IMR-90 (cell line): ENCODE results near the gene CASZ1. TPM values are rescaled to one million over a fixed set of nuclear protein-coding genes. Genes with fewer than 3 reads are reported as not detected.

Experiments used
- ATAC-seq: fragments of 200-7000 bp; cut with Tn5 transposase; 2 replicates; pipeline ENCODE4 v1.9.1; 2020; ENCODE audit warnings: low read depth, mild to moderate bottlenecking, moderate library complexity
- BruUV-seq: library from RNA; stranded (reverse); fragments of 400-500 nt; replicated peaks from 2 replicates; lab custom pipeline; 2021; lab: Mats Ljungman, UMichigan
- CTCF ChIA-PET: fragments of 300-600 bp; formaldehyde crosslinking; extraction: SDS; loops from one replicate; lab custom pipeline; 2021; ENCODE audit warnings: antibody characterized with exemption; lab: Yijun Ruan, JAX
- POLR2A ChIA-PET: fragments of 300-600 bp; sonication (Branson Sonifier 250); formaldehyde crosslinking; loops from one replicate; lab custom pipeline; 2022; ENCODE audit warnings: antibody characterized with exemption; ENCODE audit not compliant: unreplicated experiment; lab: Charles Lee
- DNase-seq: peaks from one replicate; pipeline ENCODE4 v3.0.0; 2013
- H2AFZ ChIP-seq: replicated peaks from 2 replicates; pipeline ENCODE3; 2013; ENCODE audit warnings: low read length, mild to moderate bottlenecking; ENCODE audit not compliant: poor library complexity
- H2AK5ac ChIP-seq: 2 replicates; pipeline ENCODE4 v1.6.1; 2013; ENCODE audit warnings: low read depth, low read length, inconsistent platforms
- H2AK9ac ChIP-seq: replicated peaks from 2 replicates; pipeline ENCODE3; 2013; ENCODE audit warnings: mild to moderate bottlenecking, low read depth, low read length, moderate library complexity; ENCODE audit not compliant: poor library complexity
- H2BK120ac ChIP-seq: 2 replicates; pipeline ENCODE4 v1.6.1; 2013; ENCODE audit warnings: low read depth, low read length, inconsistent platforms
- H2BK15ac ChIP-seq: 3 replicates; pipeline ENCODE4 v1.6.1; 2013; ENCODE audit warnings: low read depth, low read length, inconsistent platforms
- H2BK20ac ChIP-seq: 2 replicates; pipeline ENCODE4 v1.6.1; 2013; ENCODE audit warnings: low read depth, mild to moderate bottlenecking, inconsistent platforms, low read length, moderate library complexity
- H2BK5ac ChIP-seq: 2 replicates; pipeline ENCODE4 v1.6.1; 2013; ENCODE audit warnings: mild to moderate bottlenecking, low read depth, low read length, inconsistent platforms; ENCODE audit not compliant: poor library complexity, severe bottlenecking
- H3K14ac ChIP-seq: replicated peaks from 2 replicates; pipeline ENCODE4 v1.6.1; 2013; ENCODE audit warnings: low read depth, low read length, inconsistent platforms
- H3K18ac ChIP-seq: 2 replicates; pipeline ENCODE4 v1.6.1; 2013; ENCODE audit warnings: low read depth, low read length, control low read depth
- H3K23ac ChIP-seq: 2 replicates; pipeline ENCODE4 v1.6.1; 2013; ENCODE audit warnings: low read depth, low read length, inconsistent platforms
- H3K27ac ChIP-seq: 2 replicates; pipeline ENCODE4 v1.5.1; 2013; ENCODE audit warnings: mild to moderate bottlenecking, control low read depth, low read length; ENCODE audit not compliant: insufficient read depth
- H3K27me3 ChIP-seq: 2 replicates; pipeline ENCODE4 v1.6.1; 2013; ENCODE audit warnings: low read length; ENCODE audit not compliant: control insufficient read depth, insufficient read depth
- H3K36me3 ChIP-seq: 2 replicates; pipeline ENCODE4 v1.6.1; 2013; ENCODE audit warnings: low read length, mixed read lengths; ENCODE audit not compliant: control insufficient read depth, insufficient read depth
- H3K4ac ChIP-seq: 2 replicates; pipeline ENCODE4 v1.6.1; 2013; ENCODE audit warnings: low read depth, low read length, inconsistent platforms
- H3K4me1 ChIP-seq: 2 replicates; pipeline ENCODE4 v1.6.1; 2013; ENCODE audit warnings: low read length, mixed read lengths; ENCODE audit not compliant: control insufficient read depth, insufficient read depth
- H3K4me2 ChIP-seq: 2 replicates; pipeline ENCODE4 v1.6.1; 2013; ENCODE audit warnings: low read depth, mild to moderate bottlenecking, control low read depth, low read length, moderate library complexity
- H3K4me3 ChIP-seq: 2 replicates; pipeline ENCODE4 v1.5.1; 2013; ENCODE audit warnings: low read depth, mild to moderate bottlenecking, control low read depth, low read length, moderate library complexity; ENCODE audit not compliant: insufficient read depth
- H3K56ac ChIP-seq: 2 replicates; pipeline ENCODE4 v1.6.1; 2013; ENCODE audit warnings: low read length, inconsistent platforms; ENCODE audit not compliant: insufficient read depth; ENCODE audit errors: extremely low read depth
- H3K79me1 ChIP-seq, 2 experiments: 2 replicates each; pipeline ENCODE4 v1.6.1; 2013; ENCODE audit warnings: low read length in 2 of 2, inconsistent platforms in 1 of 2, low read depth in 1 of 2
- H3K9ac ChIP-seq: 2 replicates; pipeline ENCODE4 v1.6.1; 2013; ENCODE audit warnings: low read depth, low read length, control low read depth
- H3K9me1 ChIP-seq: 2 replicates; pipeline ENCODE4 v1.6.1; 2013; ENCODE audit warnings: low read length, inconsistent platforms; ENCODE audit not compliant: insufficient read depth
- H3K9me3 ChIP-seq: 2 replicates; pipeline ENCODE4 v1.6.1; 2013; ENCODE audit warnings: low read length; ENCODE audit not compliant: control insufficient read depth, insufficient read depth
- H4K20me1 ChIP-seq: 2 replicates; pipeline ENCODE4 v1.6.1; 2013; ENCODE audit warnings: low read length, inconsistent platforms; ENCODE audit not compliant: insufficient read depth
- H4K5ac ChIP-seq: 2 replicates; pipeline ENCODE4 v1.6.1; 2013; ENCODE audit warnings: mild to moderate bottlenecking, low read depth, low read length, control low read depth
- H4K8ac ChIP-seq, 2 experiments: 2 replicates each; pipeline ENCODE4 v1.6.1; 2013; ENCODE audit warnings: low read depth in 2 of 2, low read length in 2 of 2, control low read depth in 1 of 2, inconsistent platforms in 1 of 2
- H4K91ac ChIP-seq: 2 replicates; pipeline ENCODE4 v1.6.1; 2013; ENCODE audit warnings: low read depth, low read length, inconsistent platforms; ENCODE audit not compliant: insufficient read depth
- CEBPB ChIP-seq: IDR thresholded peaks from 2 replicates; pipeline ENCODE4 v1.6.1; 2012; ENCODE audit warnings: low read depth, low read length, improper control_type of control experiment
- CHD1 ChIP-seq: IDR thresholded peaks from 2 replicates; pipeline ENCODE4 v1.6.1; 2012; ENCODE audit warnings: low read depth, low read length, improper control_type of control experiment
- NFE2L2 ChIP-seq: fragments of 150-350 bp; IDR thresholded peaks from 2 replicates; pipeline ENCODE4 v1.6.1; 2016; ENCODE audit warnings: low read depth, mild to moderate bottlenecking, low read length
- POLR2A ChIP-seq: IDR thresholded peaks from 2 replicates; pipeline ENCODE4 v1.6.1; 2012; ENCODE audit warnings: mild to moderate bottlenecking, low read depth, low read length
- RAD21 ChIP-seq: IDR thresholded peaks from 2 replicates; pipeline ENCODE4 v1.6.1; 2012; ENCODE audit warnings: low read length, improper control_type of control experiment
- WGBS, 2 experiments: methylation state at CpG; one replicate each; pipeline versions ENCODE4 v1.1.5 to v1.1.7; 2013; ENCODE audit warnings: missing lambda C conversion rate in 2 of 2; ENCODE audit not compliant: insufficient read length in 1 of 2; ENCODE audit errors: extremely low coverage in 2 of 2; 5-methylcytosine and 5-hydroxymethylcytosine counted together
- dilution Hi-C: fragments of 300-500 bp; cut with HindIII; formaldehyde crosslinking; loops from one replicate; pipeline ENCODE4 v1.14.3; 2018; ENCODE audit warnings: low sequenced_read_pairs; ENCODE audit not compliant: unreplicated experiment
- in situ Hi-C: fragments of 300-500 bp; cut with MboI; formaldehyde crosslinking; loops from 3 replicates; pipeline ENCODE4 v1.14.3; 2019; ENCODE audit warnings: low sequenced_read_pairs, inconsistent platforms, mixed read lengths
- intact Hi-C: fragments of 100-400 bp; cut with micrococcal nuclease; formaldehyde crosslinking; loops from 2 replicates; pipeline ENCODE4 v1.10.0; 2022
- polyA plus RNA-seq, 3 experiments: library from polyadenylated mRNA; depleted of rRNA; stranded (reverse); fragments of >200 nt; gene quantifications; 2 replicates each; pipeline ENCODE4 v1.2.3, GENCODE V29; 2012; ENCODE audit warnings: low replicate concordance in 1 of 3
- total RNA-seq: library from RNA; depleted of rRNA; stranded (reverse); fragments of >200 nt; gene quantifications from 2 replicates; pipeline ENCODE4 v1.2.3, GENCODE V29; 2012
- TF ChIP-seq, protein P1 (sequence below): fragments of 150-350 bp; IDR thresholded peaks from 2 replicates; pipeline ENCODE4 v1.6.1; 2016; ENCODE audit warnings: low read depth, mild to moderate bottlenecking, low read length, moderate library complexity, borderline replicate concordance
- TF ChIP-seq, protein P2 (sequence below): conservative IDR thresholded peaks from 2 replicates; pipeline ENCODE4 v1.5.1; 2012; ENCODE audit warnings: mild to moderate bottlenecking, low read depth, low read length, improper control_type of control experiment
- TF ChIP-seq, protein P3 (sequence below): fragments of 150-350 bp; IDR thresholded peaks from 2 replicates; pipeline ENCODE4 v1.6.1; 2017; ENCODE audit warnings: mild to moderate bottlenecking, antibody characterized with exemption, low read length, low read depth

CASZ1 gene
- total and polyA plus RNA-seq, 2 of the 4 experiments (the other 2 are of a cell fraction), result 0.18 to 0.24 TPM

DNA sequence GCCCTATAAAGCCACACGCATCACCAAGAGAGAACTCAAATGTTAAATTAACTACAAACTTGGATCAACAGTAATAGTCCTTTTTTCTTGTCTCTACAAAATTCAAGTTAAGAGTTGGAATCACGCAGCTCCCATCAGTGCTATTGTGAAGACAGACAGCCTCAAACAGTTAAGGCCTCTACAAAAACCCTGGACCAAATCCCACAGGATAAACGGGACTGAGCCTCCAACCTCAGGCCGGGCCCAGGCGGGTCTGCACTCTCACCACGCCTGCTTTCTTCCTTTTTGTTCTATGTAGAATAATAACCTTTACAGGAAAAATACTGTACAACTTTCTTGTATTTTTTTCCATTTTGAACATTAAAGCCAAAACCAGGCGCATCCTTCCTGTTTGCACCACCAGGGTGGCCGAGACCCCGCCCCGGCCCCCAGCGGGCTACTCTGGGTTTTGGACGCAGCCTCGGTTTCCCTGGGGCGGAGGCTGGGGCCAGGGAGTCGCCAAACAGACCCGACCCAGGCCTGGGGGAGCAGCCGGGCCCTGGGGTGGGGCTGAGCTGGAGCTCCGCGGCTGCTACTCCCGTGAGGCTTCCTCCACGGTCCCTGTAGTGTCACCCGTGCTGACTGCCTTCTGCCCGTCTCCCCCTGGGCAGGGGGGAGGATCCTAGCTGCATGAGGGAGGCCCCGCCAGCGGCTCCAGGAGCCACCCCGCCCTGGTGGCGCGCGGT is 158.4 kb downstream of the CASZ1 start:
- Histone ChIP-seq H3K23ac (no peak overlapping the region), H4K8ac (no peak overlapping the region), H3K79me1 (no peaks in the 10 kb centered on the region), H2AK5ac (no peak overlapping the region), H2AFZ (peak overlapping the region; percentile 69), H4K5ac (no peak overlapping the region), H4K91ac (no peak overlapping the region), H3K56ac (no peak overlapping the region), H3K27ac (no peak overlapping the region), H2BK5ac (no peak overlapping the region), H3K18ac (no peak overlapping the region), H2BK20ac (no peak overlapping the region), H3K14ac (no peak overlapping the region), H3K9me3 (peaks cover 3% of the 10 kb centered on the region; the same call in 1 of the 2 replicates), H3K4me2 (no peak overlapping the region), H2BK15ac (no peak overlapping the region), H2AK9ac (no peak overlapping the region), H4K20me1 (no peaks in the 10 kb centered on the region), H3K4ac (no peak overlapping the region), H3K4me3 (no peak overlapping the region), H3K36me3 (no peaks in the 10 kb centered on the region), H3K4me1 (peaks cover 4% of the 10 kb centered on the region), H3K9ac (no peak overlapping the region), H3K9me1 (no peaks in the 10 kb centered on the region), H2BK120ac (no peak overlapping the region), H3K27me3 (peaks cover 8% of the 10 kb centered on the region; the same call in 1 of the 2 replicates)
- WGBS, 2 experiments, result 68% methylated on average over 8 of the region's 29 CpGs; no CpG with 5 or more reads in 1 of the 2 experiments
- BruUV-seq, result no TSS peak
- DNase-seq, result no peak
- intact Hi-C loops (no loop called here), dilution Hi-C loops (no loop called here), in situ Hi-C loops (no loop called here)
- POLR2A ChIA-PET, result interaction anchor here (0.7 kb wide), 1 partner anchor 49 kb away, joined by 6 read pairs; no protein-coding TSS in a partner anchor
- no peak for ATAC-seq
- TF ChIP-seq, protein P1, sequence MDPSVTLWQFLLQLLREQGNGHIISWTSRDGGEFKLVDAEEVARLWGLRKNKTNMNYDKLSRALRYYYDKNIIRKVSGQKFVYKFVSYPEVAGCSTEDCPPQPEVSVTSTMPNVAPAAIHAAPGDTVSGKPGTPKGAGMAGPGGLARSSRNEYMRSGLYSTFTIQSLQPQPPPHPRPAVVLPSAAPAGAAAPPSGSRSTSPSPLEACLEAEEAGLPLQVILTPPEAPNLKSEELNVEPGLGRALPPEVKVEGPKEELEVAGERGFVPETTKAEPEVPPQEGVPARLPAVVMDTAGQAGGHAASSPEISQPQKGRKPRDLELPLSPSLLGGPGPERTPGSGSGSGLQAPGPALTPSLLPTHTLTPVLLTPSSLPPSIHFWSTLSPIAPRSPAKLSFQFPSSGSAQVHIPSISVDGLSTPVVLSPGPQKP, result no peak
- TF ChIP-seq CEBPB (no peak), NFE2L2 (no peak), CHD1 (no peak), RAD21 (no peak), POLR2A (no peak)
- TF ChIP-seq, protein P2, sequence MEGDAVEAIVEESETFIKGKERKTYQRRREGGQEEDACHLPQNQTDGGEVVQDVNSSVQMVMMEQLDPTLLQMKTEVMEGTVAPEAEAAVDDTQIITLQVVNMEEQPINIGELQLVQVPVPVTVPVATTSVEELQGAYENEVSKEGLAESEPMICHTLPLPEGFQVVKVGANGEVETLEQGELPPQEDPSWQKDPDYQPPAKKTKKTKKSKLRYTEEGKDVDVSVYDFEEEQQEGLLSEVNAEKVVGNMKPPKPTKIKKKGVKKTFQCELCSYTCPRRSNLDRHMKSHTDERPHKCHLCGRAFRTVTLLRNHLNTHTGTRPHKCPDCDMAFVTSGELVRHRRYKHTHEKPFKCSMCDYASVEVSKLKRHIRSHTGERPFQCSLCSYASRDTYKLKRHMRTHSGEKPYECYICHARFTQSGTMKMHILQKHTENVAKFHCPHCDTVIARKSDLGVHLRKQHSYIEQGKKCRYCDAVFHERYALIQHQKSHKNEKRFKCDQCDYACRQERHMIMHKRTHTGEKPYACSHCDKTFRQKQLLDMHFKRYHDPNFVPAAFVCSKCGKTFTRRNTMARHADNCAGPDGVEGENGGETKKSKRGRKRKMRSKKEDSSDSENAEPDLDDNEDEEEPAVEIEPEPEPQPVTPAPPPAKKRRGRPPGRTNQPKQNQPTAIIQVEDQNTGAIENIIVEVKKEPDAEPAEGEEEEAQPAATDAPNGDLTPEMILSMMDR, result no peak
- TF ChIP-seq, protein P3, sequence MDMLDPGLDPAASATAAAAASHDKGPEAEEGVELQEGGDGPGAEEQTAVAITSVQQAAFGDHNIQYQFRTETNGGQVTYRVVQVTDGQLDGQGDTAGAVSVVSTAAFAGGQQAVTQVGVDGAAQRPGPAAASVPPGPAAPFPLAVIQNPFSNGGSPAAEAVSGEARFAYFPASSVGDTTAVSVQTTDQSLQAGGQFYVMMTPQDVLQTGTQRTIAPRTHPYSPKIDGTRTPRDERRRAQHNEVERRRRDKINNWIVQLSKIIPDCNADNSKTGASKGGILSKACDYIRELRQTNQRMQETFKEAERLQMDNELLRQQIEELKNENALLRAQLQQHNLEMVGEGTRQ, result no peak
- CTCF ChIA-PET, result no interaction called here
